CD4-positive, CD25-positive, alpha-beta regulatory T cell (primary cell): ENCODE results near the gene SEL1L3. TPM values are rescaled to one million over a fixed set of nuclear protein-coding genes. Genes with fewer than 3 reads are reported as not detected.
A peak's percentile ranks its signal among the peaks of the same experiment; 100 is the strongest.

Experiments used
- ATAC-seq, 2 donors: fragments of 150-1000 bp; cut with Tn5 transposase; one replicate each; pipeline ENCODE4 v1.10.0; 2021; ENCODE audit warnings: low read depth in 2 of 2, moderate number of reproducible peaks in 2 of 2, moderate library complexity in 1 of 2
- DNase-seq, 3 donors: peaks; one replicate each; pipeline versions ENCODE4 v3.0.0 to v3.0.0-alpha.2; 2012 to 2022; ENCODE audit warnings: mixed read lengths in 1 of 3
- H3K27ac ChIP-seq: one replicate; pipeline ENCODE4 v1.7.0; 2013; ENCODE audit warnings: mild to moderate bottlenecking, low read length; ENCODE audit not compliant: insufficient read depth, poor library complexity, severe bottlenecking
- H3K27me3 ChIP-seq: one replicate; pipeline ENCODE4 v1.7.0; 2013; ENCODE audit warnings: low read length; ENCODE audit not compliant: control insufficient read depth, insufficient read depth
- H3K36me3 ChIP-seq: one replicate; pipeline ENCODE4 v1.7.0; 2013; ENCODE audit warnings: mild to moderate bottlenecking, low read length, moderate library complexity; ENCODE audit not compliant: control insufficient read depth, insufficient read depth
- H3K4me1 ChIP-seq: 2 replicates; pipeline ENCODE4 v1.7.0; 2013; ENCODE audit warnings: mild to moderate bottlenecking, low read length; ENCODE audit not compliant: insufficient read depth, control insufficient read depth, poor library complexity, severe bottlenecking
- H3K4me3 ChIP-seq: one replicate; pipeline ENCODE4 v1.7.0; 2013; ENCODE audit warnings: low read depth, mild to moderate bottlenecking, low read length, moderate library complexity
- H3K9me3 ChIP-seq, 2 experiments: 1 replicate in 1 of 2; 2 replicates in 1 of 2; pipeline ENCODE4 v1.7.0; 2013; ENCODE audit warnings: low read length in 2 of 2, mild to moderate bottlenecking in 1 of 2, moderate library complexity in 1 of 2; ENCODE audit not compliant: control insufficient read depth in 2 of 2
- H3K27ac Mint-ChIP-seq, 3 donors: one replicate each; pipeline ENCODE4 v1.8.0; 2020 to 2022; ENCODE audit warnings: mild to moderate bottlenecking in 3 of 3, mixed read lengths in 3 of 3, moderate library complexity in 2 of 3
- H3K27me3 Mint-ChIP-seq: one replicate; pipeline ENCODE4 v1.8.0; 2022; ENCODE audit warnings: mild to moderate bottlenecking, mixed read lengths
- H3K36me3 Mint-ChIP-seq: one replicate; pipeline ENCODE4 v1.8.0; 2020; ENCODE audit warnings: mixed read lengths
- H3K4me1 Mint-ChIP-seq, 4 donors: one replicate each; pipeline ENCODE4 v1.8.0; 2020 to 2022; ENCODE audit warnings: mixed read lengths in 4 of 4, mild to moderate bottlenecking in 1 of 4
- H3K4me3 Mint-ChIP-seq, 4 donors: one replicate each; pipeline ENCODE4 v1.8.0; 2020 to 2022; ENCODE audit warnings: mild to moderate bottlenecking in 4 of 4, mixed read lengths in 4 of 4, moderate library complexity in 3 of 4
- H3K9me3 Mint-ChIP-seq, 7 donors: one replicate each; pipeline ENCODE4 v1.8.0; 2020 to 2022; ENCODE audit warnings: mixed read lengths in 7 of 7, mild to moderate bottlenecking in 3 of 7, moderate library complexity in 2 of 7
- polyA plus RNA-seq, 4 donors: library from polyadenylated mRNA; unstranded; fragments of 300-500 nt; fragmentation: Illumina TruSeq; gene quantifications; one replicate each; pipeline ENCODE4 v1.2.3, GENCODE V29; 2021
- total RNA-seq: library from RNA; stranded (reverse); gene quantifications from one replicate; pipeline ENCODE4 v1.2.3, GENCODE V29; 2022

SEL1L3 gene
- total and polyA plus RNA-seq, 5 donors from 2014 or later, result 36.5 to 74.5 (median 50.3) TPM

DNA sequence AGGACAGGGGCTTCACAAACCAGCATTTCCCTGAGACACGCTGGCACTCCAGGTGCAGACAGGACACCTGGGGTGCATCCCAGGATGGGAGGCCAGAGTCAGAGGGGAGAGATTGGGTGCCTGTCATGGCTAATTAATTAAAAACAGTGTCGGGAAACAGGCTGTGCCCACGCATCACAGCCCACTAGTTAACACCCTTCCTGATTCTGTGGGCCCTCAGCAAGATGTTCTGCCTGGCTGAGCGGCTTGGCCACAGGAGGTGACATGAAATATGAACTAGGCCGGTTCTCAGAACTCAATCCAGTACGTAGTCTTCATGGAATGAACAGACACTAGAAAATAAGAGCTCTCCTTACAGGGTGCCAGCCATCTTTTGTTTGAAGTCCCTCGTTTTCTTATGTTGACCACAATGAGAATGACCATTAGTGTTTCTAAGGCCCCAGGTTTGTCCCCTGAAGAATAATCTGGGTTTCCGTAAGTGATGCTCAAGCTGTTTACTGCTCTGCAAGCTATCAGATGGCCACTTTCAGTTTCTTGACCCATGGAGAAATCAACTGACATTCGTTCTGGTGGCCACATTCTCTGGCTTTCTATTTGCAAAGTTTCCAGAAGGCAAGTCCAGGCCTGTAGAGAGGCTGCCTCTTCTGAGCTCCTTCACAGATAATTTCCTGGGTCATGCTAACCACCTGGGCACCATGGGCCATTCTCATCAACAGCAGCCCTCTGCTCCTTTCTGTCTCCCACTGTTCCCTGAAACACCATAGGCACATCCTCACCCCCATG lies 134.9 kb downstream of the SEL1L3 start:
- Mint-ChIP-seq H3K4me1 (peaks cover 0 to 2% (median 0%) of the 10 kb centered on the region in 4 donors), H3K27ac (peak overlapping the region in 1 of 3 donors; percentile 38), H3K27me3 (no peaks in the 10 kb centered on the region), H3K4me3 (no peak overlapping the region), H3K9me3 (peaks cover 0 to 3% (median 0%) of the 10 kb centered on the region in 7 donors), H3K36me3 (peaks cover 4% of the 10 kb centered on the region)
- Histone ChIP-seq H3K36me3 (no peaks in the 10 kb centered on the region), H3K4me1 (no peaks in the 10 kb centered on the region), H3K27me3 (no peaks in the 10 kb centered on the region), H3K9me3 (no peaks in the 10 kb centered on the region), H3K4me3 (no peak overlapping the region), H3K27ac (no peak overlapping the region)
- no peak for DNase-seq
- ATAC-seq, result no peak

DNA sequence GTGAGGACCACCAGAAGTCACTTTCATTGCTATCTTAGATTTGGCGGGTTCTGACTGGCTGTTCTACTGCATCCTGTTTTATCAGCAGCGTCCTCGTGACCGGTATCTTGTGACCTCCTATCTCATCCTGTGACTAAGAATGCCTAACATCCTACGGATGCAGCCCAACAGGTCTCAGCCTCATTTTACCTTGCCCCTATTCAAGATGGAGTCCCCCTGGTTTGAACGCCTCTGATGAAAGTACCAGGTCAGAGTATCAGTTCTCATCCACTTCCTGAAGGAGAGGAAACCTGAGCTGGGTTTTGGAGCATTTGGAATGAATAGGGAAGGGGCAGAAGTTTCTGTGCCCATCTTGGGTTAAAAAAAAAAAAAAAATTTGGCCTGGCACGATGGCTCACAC lies 136.9 kb downstream of the SEL1L3 start:
- no peaks in the 10 kb centered on the region for H3K4me1 ChIP-seq
- H3K27ac Mint-ChIP-seq, result no peak overlapping the region
- no peaks in the 10 kb centered on the region for H3K27me3 Mint-ChIP-seq
- peaks cover 4% of the 10 kb centered on the region for H3K36me3 Mint-ChIP-seq
- H3K27me3 ChIP-seq, result no peaks in the 10 kb centered on the region
- H3K9me3 Mint-ChIP-seq, result no peaks in the 10 kb centered on the region
- no peaks in the 10 kb centered on the region for H3K9me3 ChIP-seq
- H3K4me3 Mint-ChIP-seq, result peak overlapping the region in 1 of 4 donors; percentile 86
- ATAC-seq (no peak), DNase-seq (no peak)
- H3K4me3 ChIP-seq, result no peak overlapping the region
- H3K27ac ChIP-seq, result no peak overlapping the region
- H3K4me1 Mint-ChIP-seq, result peaks cover 0 to 2% (median 0%) of the 10 kb centered on the region in 4 donors
- no peaks in the 10 kb centered on the region for H3K36me3 ChIP-seq

DNA sequence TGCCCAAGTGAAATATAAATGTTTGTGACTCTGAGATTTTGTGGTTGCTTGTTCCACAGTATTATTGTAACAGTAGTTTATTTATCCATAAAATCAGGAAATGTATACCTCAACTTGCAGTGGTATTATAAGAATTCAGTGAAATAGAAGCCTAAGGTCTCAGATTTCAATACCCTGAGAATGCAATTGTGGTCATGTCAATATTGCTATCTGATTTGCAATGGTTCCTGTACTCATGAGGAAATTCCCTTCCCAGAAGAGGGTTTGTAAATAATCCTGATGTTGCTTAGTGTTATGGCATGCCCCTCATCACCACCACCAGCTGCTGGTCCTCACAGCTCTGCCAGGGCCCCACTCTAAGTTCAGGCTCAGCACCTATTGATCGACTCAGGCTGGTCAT lies 139.4 kb downstream of the SEL1L3 start:
- Histone ChIP-seq H3K9me3 (no peaks in the 10 kb centered on the region), H3K4me3 (no peak overlapping the region), H3K36me3 (no peaks in the 10 kb centered on the region), H3K27me3 (no peaks in the 10 kb centered on the region), H3K27ac (no peak overlapping the region), H3K4me1 (no peaks in the 10 kb centered on the region)
- Mint-ChIP-seq H3K27ac (no peak overlapping the region), H3K9me3 (no peaks in the 10 kb centered on the region), H3K4me1 (no peaks in the 10 kb centered on the region), H3K4me3 (no peak overlapping the region), H3K27me3 (no peaks in the 10 kb centered on the region), H3K36me3 (peaks cover 3% of the 10 kb centered on the region)
- no peak for DNase-seq
- ATAC-seq, result no peak

DNA sequence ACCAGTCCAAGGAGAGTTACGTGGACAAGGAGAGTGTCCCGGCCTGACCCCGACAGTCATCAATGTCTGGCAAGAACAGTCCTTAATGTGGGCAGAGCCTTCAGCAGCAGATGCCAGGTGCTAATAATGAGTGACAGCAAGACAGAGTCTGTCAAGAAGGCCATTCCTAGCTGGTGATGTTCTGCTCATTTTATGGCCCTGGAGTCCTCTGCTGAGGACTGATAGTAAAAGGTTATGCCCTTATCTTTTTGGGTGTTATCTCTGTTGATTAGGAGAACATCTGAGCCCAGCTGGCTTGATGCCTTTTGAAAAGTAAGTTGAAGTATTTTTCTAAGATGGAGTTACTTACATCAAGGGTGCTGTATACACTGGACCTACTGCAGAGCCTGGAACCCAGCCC lies 139.8 kb downstream of the SEL1L3 start:
- H3K27ac ChIP-seq, result no peak overlapping the region
- ATAC-seq, result no peak
- H3K4me3 ChIP-seq, result no peak overlapping the region
- Mint-ChIP-seq H3K27ac (no peak overlapping the region), H3K9me3 (no peaks in the 10 kb centered on the region), H3K27me3 (no peaks in the 10 kb centered on the region), H3K36me3 (no peaks in the 10 kb centered on the region), H3K4me3 (no peak overlapping the region), H3K4me1 (no peaks in the 10 kb centered on the region)
- H3K27me3 ChIP-seq, result no peaks in the 10 kb centered on the region
- DNase-seq, result no peak
- H3K4me1 ChIP-seq, result no peaks in the 10 kb centered on the region
- no peaks in the 10 kb centered on the region for H3K9me3 ChIP-seq
- H3K36me3 ChIP-seq, result no peaks in the 10 kb centered on the region

DNA sequence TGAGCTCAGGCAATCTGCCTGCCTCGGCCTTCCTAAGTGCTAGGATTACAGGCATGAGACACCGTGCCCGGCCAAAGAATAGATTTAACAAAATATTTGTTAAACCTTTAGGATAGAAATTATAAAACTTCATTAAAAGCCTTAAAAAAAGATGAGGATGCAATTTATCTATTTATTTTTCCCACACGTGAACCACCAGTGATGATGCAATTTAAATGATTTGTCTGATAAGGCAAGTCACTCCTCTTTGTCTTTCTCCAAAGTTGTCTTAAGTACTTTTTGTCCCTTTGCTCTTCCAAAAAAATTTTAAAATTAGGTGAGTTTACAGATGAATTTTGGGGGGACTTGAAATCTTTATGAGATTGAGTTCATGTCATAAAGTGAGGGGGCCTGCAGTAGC lies 149.0 kb downstream of the SEL1L3 start:
- Mint-ChIP-seq H3K4me1 (no peaks in the 10 kb centered on the region), H3K27ac (no peak overlapping the region), H3K27me3 (no peaks in the 10 kb centered on the region), H3K36me3 (peaks cover 3% of the 10 kb centered on the region), H3K4me3 (no peak overlapping the region), H3K9me3 (peaks cover 0 to 4% (median 0%) of the 10 kb centered on the region in 7 donors)
- Histone ChIP-seq H3K36me3 (no peaks in the 10 kb centered on the region), H3K4me1 (no peaks in the 10 kb centered on the region), H3K27ac (no peak overlapping the region), H3K27me3 (no peaks in the 10 kb centered on the region), H3K9me3 (no peaks in the 10 kb centered on the region), H3K4me3 (no peak overlapping the region)
- DNase-seq (no peak), ATAC-seq (no peak)

DNA sequence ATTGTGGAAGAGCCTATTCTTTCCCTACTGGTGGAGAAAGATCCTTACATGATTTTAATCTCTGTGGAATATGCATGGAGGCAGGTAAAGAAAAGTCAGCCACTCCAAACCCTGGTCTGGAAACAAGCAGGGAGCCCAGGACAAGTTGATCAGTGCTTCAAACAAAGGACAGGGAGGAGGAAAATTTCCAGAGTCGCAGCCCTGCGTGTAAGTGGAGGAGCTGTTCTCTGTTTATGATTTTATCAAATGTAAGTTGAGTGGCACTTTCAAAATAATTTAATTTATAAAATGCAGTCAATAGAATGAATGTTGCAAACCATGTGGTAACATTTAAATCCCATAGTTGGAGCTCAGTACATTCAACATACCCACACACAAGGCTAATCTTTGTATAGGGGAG lies 150.2 kb downstream of the SEL1L3 start:
- no peaks in the 10 kb centered on the region for H3K27me3 Mint-ChIP-seq
- no peaks in the 10 kb centered on the region for H3K4me1 ChIP-seq
- peaks cover 3% of the 10 kb centered on the region for H3K36me3 Mint-ChIP-seq
- H3K36me3 ChIP-seq, result no peaks in the 10 kb centered on the region
- H3K27me3 ChIP-seq, result no peaks in the 10 kb centered on the region
- H3K9me3 ChIP-seq, result no peaks in the 10 kb centered on the region
- H3K4me3 ChIP-seq, result no peak overlapping the region
- H3K27ac Mint-ChIP-seq, result no peak overlapping the region
- no peaks in the 10 kb centered on the region for H3K4me1 Mint-ChIP-seq
- ATAC-seq (no peak), DNase-seq (no peak)
- H3K9me3 Mint-ChIP-seq, result peaks cover 0 to 4% (median 0%) of the 10 kb centered on the region in 7 donors
- no peak overlapping the region for H3K27ac ChIP-seq
- H3K4me3 Mint-ChIP-seq, result no peak overlapping the region

DNA sequence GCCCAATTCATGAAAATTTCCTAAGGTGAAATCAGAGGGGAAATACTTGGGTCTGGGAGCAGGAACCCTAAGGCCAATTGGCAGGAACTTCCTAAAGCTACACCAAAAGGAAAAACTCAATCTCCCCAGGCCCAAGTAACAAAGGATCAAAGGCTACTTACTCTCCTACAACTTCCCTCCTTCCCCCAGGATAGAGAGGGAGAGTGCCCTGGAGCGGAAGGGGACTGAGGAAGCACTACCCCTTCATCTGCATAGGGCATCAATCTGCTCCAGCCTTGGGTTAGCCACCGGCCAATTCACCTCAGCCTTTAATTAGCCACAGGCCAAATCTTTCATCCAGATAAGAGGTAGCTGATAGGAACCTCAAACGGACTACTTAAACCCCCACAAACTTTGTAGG lies 152.2 kb downstream of the SEL1L3 start:
- H3K4me1 ChIP-seq, result no peaks in the 10 kb centered on the region
- Mint-ChIP-seq H3K9me3 (peaks cover 0 to 4% (median 0%) of the 10 kb centered on the region in 7 donors), H3K36me3 (peaks cover 3% of the 10 kb centered on the region), H3K27me3 (no peaks in the 10 kb centered on the region), H3K4me3 (no peak overlapping the region), H3K27ac (no peak overlapping the region), H3K4me1 (no peaks in the 10 kb centered on the region)
- H3K27ac ChIP-seq, result no peak overlapping the region
- no peak overlapping the region for H3K4me3 ChIP-seq
- DNase-seq (no peak), ATAC-seq (no peak)
- H3K36me3 ChIP-seq, result no peaks in the 10 kb centered on the region
- H3K9me3 ChIP-seq, result no peaks in the 10 kb centered on the region
- H3K27me3 ChIP-seq, result no peaks in the 10 kb centered on the region

DNA sequence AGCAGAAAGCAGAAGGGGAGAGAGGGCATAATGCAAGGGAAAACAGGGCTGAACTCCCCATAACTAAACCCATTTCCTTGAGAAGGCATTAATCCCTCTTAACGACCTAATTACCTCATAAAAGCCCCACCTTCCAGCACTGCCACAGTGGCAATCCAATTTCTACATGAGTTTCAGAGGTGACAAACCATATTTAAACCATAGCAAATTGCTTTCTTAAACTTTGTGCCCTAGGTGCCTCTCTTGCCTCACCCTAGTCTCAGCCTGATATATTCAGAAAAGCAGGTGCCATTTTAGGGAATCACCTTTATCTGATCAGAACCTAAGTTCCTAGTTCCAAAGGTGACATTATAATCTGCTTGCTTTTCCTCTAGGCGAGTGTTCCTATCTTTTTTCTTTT lies 158.3 kb downstream of the SEL1L3 start:
- DNase-seq (no peak), ATAC-seq (no peak)
- H3K27me3 Mint-ChIP-seq, result no peaks in the 10 kb centered on the region
- no peaks in the 10 kb centered on the region for H3K9me3 ChIP-seq
- H3K4me3 Mint-ChIP-seq, result no peak overlapping the region
- no peaks in the 10 kb centered on the region for H3K4me1 Mint-ChIP-seq
- H3K36me3 Mint-ChIP-seq, result no peaks in the 10 kb centered on the region
- H3K27me3 ChIP-seq, result no peaks in the 10 kb centered on the region
- no peak overlapping the region for H3K4me3 ChIP-seq
- peaks cover 0 to 3% (median 0%) of the 10 kb centered on the region in 7 donors for H3K9me3 Mint-ChIP-seq
- no peaks in the 10 kb centered on the region for H3K4me1 ChIP-seq
- H3K27ac ChIP-seq, result no peak overlapping the region
- H3K36me3 ChIP-seq, result no peaks in the 10 kb centered on the region
- H3K27ac Mint-ChIP-seq, result no peak overlapping the region
